Suprapubic skin (tissue), 4 donors: ENCODE data around the gene EEA1. TPM values are rescaled to one million over a fixed set of nuclear protein-coding genes. Genes with fewer than 3 reads are reported as not detected.

ENCODE experiments used
- DNase-seq, 2 donors: peaks; one replicate each; pipeline ENCODE4 v3.0.0-alpha.2; 2019; ENCODE audit warnings: low spot score in 2 of 2
- H3K27ac ChIP-seq: fragments of 200-600 bp; sonication (generic); one replicate; pipeline ENCODE4 v1.5.1; 2019
- H3K27me3 ChIP-seq: fragments of 200-600 bp; sonication (generic); one replicate; pipeline ENCODE4 v1.5.1; 2019
- H3K36me3 ChIP-seq: fragments of 200-600 bp; sonication (generic); one replicate; pipeline ENCODE4 v1.5.1; 2019
- H3K4me1 ChIP-seq: fragments of 200-600 bp; sonication (generic); one replicate; pipeline ENCODE4 v1.5.1; 2019
- H3K4me3 ChIP-seq: fragments of 200-600 bp; sonication (generic); one replicate; pipeline ENCODE4 v1.5.1; 2019; ENCODE audit warnings: mild to moderate bottlenecking
- H3K9me3 ChIP-seq: fragments of 200-600 bp; sonication (generic); one replicate; pipeline ENCODE4 v1.5.1; 2019
- CTCF ChIP-seq, 2 donors: fragments of 200-600 bp in 1 of 2; fragments of 450-650 bp in 1 of 2; sonication (generic) in 1 of 2; IDR thresholded peaks; one replicate each; pipeline ENCODE4 v1.5.1; 2016 to 2019; ENCODE audit warnings: antibody characterized with exemption in 2 of 2, mild to moderate bottlenecking in 1 of 2, moderate library complexity in 1 of 2
- EP300 ChIP-seq: sonication (generic); formaldehyde crosslinking; IDR thresholded peaks from one replicate; pipeline ENCODE4 v1.6.1; 2017; ENCODE audit warnings: antibody characterized with exemption
- POLR2A ChIP-seq, 2 donors: fragments of 450-650 bp; IDR thresholded peaks; one replicate each; pipeline ENCODE4 v1.6.1; 2017; ENCODE audit warnings: antibody characterized with exemption in 2 of 2, mild to moderate bottlenecking in 2 of 2, moderate library complexity in 2 of 2
- POLR2AphosphoS5 ChIP-seq, 3 donors: sonication (generic); formaldehyde crosslinking; IDR thresholded peaks; one replicate each; pipeline ENCODE4 v1.6.1; 2017; ENCODE audit warnings: antibody characterized with exemption in 3 of 3
- WGBS: methylation state at CpG from one replicate; pipeline ENCODE4 v1.1.5; 2018; 5-methylcytosine and 5-hydroxymethylcytosine counted together
- total RNA-seq, 4 donors: library from RNA; depleted of rRNA; stranded (reverse); fragments of >200 nt; gene quantifications; one replicate each; pipeline ENCODE4 v1.1.0, GENCODE V29; 2016

EEA1 gene
- total RNA-seq, 4 donors from 2014 or later, result 17.9 to 55.0 (median 23.2) TPM

- H3K9me3 ChIP-seq, result no peaks in the 10 kb centered on the region
These were observed 13.7 kb downstream of the EEA1 start for GRCh38 chr12:92915365-92915764.

GRCh38 chr12:92914170-92914569, 14.9 kb downstream of the EEA1 start:
- 94% methylated on average over 4 of the region's 4 CpGs for WGBS
- no peak overlapping the region for H3K4me3 ChIP-seq
- H3K36me3 ChIP-seq, result no peaks in the 10 kb centered on the region
- H3K4me1 ChIP-seq, result peaks cover 11% of the 10 kb centered on the region
- no peaks in the 10 kb centered on the region for H3K27me3 ChIP-seq
- no peaks in the 10 kb centered on the region for H3K9me3 ChIP-seq
- TF ChIP-seq CTCF (IDR thresholded peaks at IDR 0.05) (no peak), POLR2A (IDR thresholded peaks at IDR 0.05) (no peak), EP300 (no peak), POLR2AphosphoS5 (IDR thresholded peaks at IDR 0.05) (no peak)
- DNase-seq, result no peak
- no peak overlapping the region for H3K27ac ChIP-seq

More at GRCh38 chr12:92915365-92915764, 13.7 kb downstream of the EEA1 start:
- peaks cover 11% of the 10 kb centered on the region for H3K4me1 ChIP-seq
- H3K27me3 ChIP-seq, result no peaks in the 10 kb centered on the region
- WGBS, result 72% methylated on average over 2 of the region's 2 CpGs
- H3K36me3 ChIP-seq, result no peaks in the 10 kb centered on the region
- H3K27ac ChIP-seq, result no peak overlapping the region
- no peak for TF ChIP-seq CTCF (IDR thresholded peaks at IDR 0.05)
- no peak for TF ChIP-seq POLR2AphosphoS5 (IDR thresholded peaks at IDR 0.05)
- TF ChIP-seq EP300, result no peak
- TF ChIP-seq POLR2A (IDR thresholded peaks at IDR 0.05), result no peak
- no peak overlapping the region for H3K4me3 ChIP-seq
- no peak for DNase-seq

GRCh38 chr12:92912672-92913071, 16.4 kb downstream of the EEA1 start:
- no peaks in the 10 kb centered on the region for H3K9me3 ChIP-seq
- peaks cover 11% of the 10 kb centered on the region for H3K4me1 ChIP-seq
- WGBS, result 97% methylated on average over 2 of the region's 2 CpGs
- H3K27me3 ChIP-seq, result no peaks in the 10 kb centered on the region
- DNase-seq, result no peak
- no peaks in the 10 kb centered on the region for H3K36me3 ChIP-seq
- H3K4me3 ChIP-seq, result no peak overlapping the region
- peak overlapping the region; percentile 36 for H3K27ac ChIP-seq
- no peak for TF ChIP-seq POLR2A (IDR thresholded peaks at IDR 0.05)
- TF ChIP-seq CTCF (IDR thresholded peaks at IDR 0.05), result no peak
- no peak for TF ChIP-seq EP300
- no peak for TF ChIP-seq POLR2AphosphoS5 (IDR thresholded peaks at IDR 0.05)

GRCh38 chr12:92912052-92912451, 17.0 kb downstream of the EEA1 start:
- Histone ChIP-seq H3K27me3 (no peaks in the 10 kb centered on the region), H3K9me3 (no peaks in the 10 kb centered on the region), H3K4me1 (peaks cover 11% of the 10 kb centered on the region), H3K27ac (peak overlapping the region; percentile 36), H3K4me3 (no peak overlapping the region), H3K36me3 (no peaks in the 10 kb centered on the region)
- no peak for DNase-seq
- TF ChIP-seq POLR2A (IDR thresholded peaks at IDR 0.05), result no peak
- TF ChIP-seq EP300, result no peak
- TF ChIP-seq POLR2AphosphoS5 (IDR thresholded peaks at IDR 0.05), result no peak
- no peak for TF ChIP-seq CTCF (IDR thresholded peaks at IDR 0.05)
- 58% methylated on average over 3 of the region's 3 CpGs for WGBS

- WGBS, result 97% methylated on average over 2 of the region's 2 CpGs
- H3K27me3 ChIP-seq, result no peaks in the 10 kb centered on the region
- peaks cover 11% of the 10 kb centered on the region for H3K4me1 ChIP-seq
- H3K4me3 ChIP-seq, result no peak overlapping the region
- H3K36me3 ChIP-seq, result no peaks in the 10 kb centered on the region
- peak overlapping the region; percentile 46 for H3K27ac ChIP-seq
- no peaks in the 10 kb centered on the region for H3K9me3 ChIP-seq
- DNase-seq, result no peak
- TF ChIP-seq EP300, result no peak
- no peak for TF ChIP-seq POLR2AphosphoS5 (IDR thresholded peaks at IDR 0.05)
- no peak for TF ChIP-seq CTCF (IDR thresholded peaks at IDR 0.05)
- no peak for TF ChIP-seq POLR2A (IDR thresholded peaks at IDR 0.05)
These were observed 17.8 kb downstream of the EEA1 start for GRCh38 chr12:92911339-92911738.
